DMS 273 (cell line): ENCODE measurements around the gene SIGLEC7.

ENCODE experiments used
- DNase-seq: peaks from one replicate; lab custom pipeline; 2025; ENCODE audit not compliant: unreplicated experiment; lab: John Stamatoyannopoulos, UW

Gene SIGLEC7

DNA sequence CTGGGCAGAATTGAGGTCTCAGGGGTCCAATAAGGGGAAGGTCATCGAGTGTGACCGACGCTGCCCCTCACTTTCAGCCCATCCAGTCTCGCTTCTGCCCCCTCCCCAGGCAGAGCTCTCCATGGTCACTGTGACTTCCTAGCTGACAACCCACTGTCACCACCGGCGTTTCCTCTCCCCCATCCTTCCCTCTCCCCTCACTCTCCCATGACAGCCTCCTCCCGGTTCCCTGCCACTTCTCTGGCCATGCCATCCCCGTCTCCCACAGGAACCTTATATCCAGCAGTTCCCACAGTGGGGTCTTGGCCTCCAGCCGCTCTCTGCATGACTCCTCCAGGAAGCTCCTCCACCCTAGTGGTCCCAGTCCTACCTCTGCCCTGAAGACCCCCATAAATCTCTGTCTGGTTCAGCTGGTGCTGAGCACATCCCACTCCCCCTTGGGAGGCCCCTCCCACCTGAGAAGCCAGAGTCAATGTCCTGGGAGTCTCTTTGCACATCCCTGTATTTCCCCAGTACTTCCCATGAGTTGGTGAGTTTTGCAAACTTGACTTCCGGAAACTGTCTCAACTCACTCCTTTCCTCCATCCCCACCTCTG is 58.1 kb downstream of the SIGLEC7 start:
- DNase-seq, result no peak

- DNase-seq, result no peak
These were observed 59.6 kb downstream of the SIGLEC7 start for GRCh38 chr19:51201712-51202111.
